GM18867 (cell line): ENCODE results near the gene LARGE1.

Source experiments
- ATAC-seq: cut with Tn5 transposase; IDR thresholded peaks from one replicate; pipeline ENCODE4 v1.9.1; 2021; ENCODE audit warnings: mild to moderate bottlenecking, moderate library complexity; ENCODE audit not compliant: unreplicated experiment

Gene LARGE1

DNA sequence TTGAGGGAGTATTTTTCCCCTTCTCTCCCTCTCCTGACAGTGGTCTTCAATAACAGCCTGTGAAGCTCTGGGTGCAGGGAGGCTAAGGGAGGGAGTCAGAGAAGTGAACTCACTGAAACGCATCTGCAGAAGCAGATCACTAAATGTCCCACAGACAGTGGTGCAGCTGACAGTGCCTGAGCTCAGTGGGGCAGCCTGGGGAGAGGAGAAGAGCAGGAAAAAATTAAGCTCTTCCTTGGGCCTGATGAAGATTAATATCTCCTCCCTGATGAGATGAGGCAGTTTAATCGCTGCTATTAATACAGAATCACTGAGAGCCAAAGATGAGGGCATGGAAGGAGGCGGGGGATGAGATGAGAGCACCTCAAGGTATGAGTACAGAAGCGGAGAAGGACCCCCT, 180.8 kb downstream of the LARGE1 start:
- no peak for ATAC-seq

DNA sequence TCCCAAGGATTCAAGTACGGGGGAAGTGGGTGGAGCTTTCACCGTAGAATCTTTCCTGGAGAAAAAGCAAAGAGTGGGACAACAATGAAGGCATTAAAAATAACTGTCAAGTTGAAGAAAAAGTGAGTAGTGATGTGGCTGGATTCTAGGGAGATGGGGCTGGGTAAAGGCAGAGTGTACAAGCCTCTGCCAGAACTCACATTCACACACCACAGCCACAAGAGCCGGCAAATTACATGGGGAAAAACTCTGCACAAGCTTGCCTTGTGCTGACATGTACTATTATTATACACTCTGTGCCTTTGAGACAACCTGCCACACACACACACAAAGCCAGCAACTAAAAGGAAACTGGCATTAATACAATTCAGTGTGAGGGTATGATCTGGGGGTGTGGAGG, 182.6 kb downstream of the LARGE1 start:
- ATAC-seq, result no peak

DNA sequence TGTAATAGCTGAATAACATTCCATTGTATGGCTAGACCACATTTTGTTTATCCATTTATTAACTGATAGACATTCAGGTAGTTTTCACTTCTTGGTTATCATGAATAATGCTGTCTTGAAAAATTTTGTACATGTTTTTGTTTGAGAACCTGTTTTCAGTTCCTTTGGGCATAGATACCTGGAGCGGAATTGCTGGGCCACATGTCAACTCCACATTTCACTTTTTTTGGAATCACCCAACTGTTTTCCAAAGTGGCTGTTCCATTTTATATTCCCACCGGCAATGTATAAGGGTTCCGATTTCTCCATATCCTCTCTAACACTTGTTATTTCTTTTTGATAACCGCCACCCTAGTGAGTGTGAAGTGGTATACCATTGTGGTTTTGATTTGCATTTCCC, 184.3 kb downstream of the LARGE1 start:
- ATAC-seq, result no peak

DNA sequence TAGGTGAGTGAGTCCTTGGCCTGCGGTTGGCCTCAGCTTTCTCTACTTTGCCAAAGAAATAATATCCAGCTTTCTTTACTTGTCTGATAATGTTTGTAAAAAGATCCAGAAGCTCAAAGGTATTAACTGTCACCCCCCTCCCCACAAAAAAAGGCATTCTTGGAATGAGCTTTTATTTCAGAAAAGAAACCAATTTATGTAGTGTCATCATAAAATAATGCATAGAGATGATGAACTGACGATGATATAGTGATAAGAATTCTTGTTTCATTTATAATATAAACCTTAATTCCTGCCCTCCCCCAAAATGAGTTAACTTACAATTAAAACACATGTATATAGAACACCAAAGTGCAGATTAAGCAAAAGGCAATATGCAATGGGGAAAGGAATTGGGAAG, 191.4 kb downstream of the LARGE1 start:
- ATAC-seq, result no peak

DNA sequence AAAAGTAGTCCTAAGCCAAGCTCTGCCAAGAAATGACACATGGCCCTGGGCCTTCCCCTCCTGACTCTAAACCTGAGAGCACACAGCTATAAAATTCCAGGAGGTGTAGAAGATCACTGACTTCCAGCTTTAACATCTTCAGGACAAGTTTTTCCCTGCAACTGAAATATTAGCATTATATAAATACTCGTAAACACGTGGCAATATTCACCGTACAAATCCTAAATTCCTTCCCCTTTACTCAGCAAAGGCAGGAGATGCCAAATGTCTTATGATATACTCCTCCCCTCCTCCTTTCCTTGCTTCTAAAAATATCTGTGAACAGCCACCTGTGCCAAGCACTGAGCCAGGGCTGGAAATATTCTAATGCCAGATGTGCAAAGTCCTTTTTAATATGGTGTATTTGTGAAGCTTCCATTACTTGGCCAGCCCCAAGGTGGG, 194.0 kb downstream of the LARGE1 start:
- ATAC-seq, result no peak

DNA sequence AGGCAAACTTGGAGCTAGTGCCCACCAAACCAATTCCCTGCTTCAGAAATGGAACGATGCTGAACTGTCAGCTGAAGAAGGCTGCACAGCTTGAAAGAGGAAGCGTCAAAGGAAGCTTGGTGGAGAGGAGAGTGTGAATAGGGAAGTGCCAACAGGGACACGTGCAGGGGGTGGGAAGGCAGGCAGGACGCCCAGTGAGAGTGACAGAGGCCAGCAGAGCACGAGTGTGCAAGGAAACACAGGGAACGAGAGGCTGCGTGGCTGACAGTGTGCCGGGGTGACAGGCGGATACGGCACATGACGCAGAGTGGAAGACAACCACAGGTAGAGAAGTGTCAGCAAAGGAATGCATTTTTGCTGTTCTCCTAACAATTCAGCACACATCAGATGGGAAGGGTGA, 196.4 kb downstream of the LARGE1 start:
- no peak for ATAC-seq

DNA sequence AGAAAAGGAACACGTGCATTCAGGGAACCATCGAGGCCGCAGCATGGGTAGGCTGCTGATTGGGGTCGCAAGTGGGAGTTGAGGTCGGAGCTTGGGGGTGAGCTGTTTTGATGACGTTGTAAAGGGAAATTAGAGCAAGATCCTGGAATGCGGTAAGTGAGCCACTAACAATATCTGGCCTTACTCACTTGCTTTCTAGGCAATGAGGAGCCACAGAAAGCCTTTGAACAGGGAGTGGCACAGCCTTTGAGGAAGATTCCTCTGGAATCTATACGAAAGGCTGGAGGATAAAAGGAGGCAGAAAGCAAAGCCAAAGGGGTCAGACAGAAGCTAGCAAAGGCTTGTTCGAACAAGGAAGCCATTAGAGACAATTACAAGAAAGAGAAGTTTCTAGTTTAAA, 197.5 kb downstream of the LARGE1 start:
- ATAC-seq, result no peak

DNA sequence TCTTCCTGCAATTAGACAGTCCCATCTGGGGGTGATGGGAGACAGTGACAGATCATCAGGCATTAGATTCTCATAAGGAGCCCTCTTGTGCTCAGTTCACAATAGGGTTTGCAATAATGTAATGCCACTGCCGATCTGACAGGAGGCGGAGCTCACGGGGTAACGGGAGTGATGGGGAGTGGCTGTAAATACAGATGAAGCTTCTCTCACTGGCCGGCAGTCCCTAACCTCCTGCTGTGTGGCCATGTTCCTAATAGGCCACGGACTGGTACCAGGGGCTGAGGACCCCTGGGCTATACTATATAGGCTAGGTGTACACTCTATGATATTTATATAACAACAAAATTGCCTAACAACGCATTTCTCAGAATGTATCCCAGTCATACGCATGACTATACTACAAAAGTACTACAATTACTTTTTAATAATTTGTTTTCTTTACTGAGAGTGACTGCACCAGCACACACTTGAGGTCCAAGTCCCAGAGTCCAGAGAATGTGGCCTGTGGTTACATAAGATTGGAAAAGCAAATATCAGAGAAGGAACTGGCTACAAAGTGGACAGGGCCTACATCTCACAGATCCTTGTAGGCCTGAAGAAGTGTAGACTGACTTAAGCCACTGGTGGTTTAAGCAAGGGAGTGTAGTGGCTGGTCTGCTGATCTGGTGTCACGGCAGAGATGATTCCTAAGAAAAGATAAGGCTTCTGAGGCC, 200.0 kb downstream of the LARGE1 start:
- ATAC-seq, result no peak

DNA sequence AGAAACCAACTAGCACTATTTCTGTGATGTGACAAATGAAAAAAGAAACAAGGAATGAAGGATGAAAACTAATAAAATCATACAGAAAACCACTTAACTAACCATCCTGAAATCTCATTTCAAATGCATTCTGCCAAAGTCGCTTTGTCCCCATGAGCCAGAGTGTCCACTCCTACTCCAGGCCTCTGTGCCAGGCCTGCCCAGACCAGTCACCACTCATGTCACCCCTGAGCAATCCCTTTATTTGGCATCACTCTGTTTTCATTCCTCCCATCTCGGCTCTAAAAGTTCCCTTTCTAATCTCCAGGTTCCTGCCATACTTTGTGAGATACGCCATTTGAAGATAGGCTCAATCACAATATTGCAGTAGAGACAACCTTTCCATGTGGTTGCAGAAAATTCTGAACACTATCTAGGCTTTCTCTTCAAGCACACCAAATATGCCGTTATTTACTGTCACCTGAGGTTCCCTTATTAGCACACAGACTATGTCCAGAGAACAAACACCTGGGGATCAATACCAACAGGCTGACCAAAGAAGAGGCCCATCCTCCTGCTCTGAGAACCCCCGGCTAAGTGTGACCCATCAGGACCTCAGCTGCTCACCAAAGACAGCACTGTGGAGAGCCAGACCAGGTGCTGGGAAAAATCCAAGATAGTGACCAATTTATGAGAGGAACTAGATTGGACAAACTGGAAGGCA, 202.4 kb downstream of the LARGE1 start:
- ATAC-seq, result no peak

DNA sequence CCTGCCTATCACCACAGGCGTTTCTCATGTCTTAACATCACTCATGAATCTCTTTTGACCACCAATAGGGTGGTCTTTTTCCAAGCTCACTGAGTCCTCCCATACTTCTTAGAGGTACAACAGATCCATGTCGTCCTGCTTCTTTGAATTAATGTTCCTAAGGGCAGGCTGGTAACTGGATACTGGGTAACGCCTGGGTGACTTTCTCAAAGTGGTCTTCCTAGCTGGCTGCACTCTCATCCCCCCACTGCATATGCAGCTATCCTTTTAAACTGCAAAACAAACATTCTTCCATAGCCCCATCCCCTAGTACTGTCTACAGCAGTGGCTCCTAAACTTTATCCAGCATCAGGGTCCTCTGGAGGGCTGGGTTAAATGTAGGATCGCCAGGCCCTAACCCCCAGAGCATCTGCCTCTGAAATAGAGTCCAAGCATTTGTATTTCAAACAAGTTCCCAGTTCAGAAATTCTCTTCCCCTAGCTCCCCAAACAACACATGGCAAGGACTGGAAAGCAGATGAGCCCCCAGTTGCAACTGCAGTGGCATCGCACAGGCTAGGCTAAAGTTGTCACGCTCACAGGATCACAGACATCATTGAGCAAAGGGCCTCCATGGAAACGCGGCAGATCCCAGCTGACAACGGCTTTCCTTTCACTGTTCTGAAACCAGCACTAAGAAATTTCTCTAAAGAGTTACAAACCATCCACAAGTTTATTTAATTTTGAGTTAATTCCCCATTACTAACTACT, 204.9 kb downstream of the LARGE1 start:
- ATAC-seq, result no peak

DNA sequence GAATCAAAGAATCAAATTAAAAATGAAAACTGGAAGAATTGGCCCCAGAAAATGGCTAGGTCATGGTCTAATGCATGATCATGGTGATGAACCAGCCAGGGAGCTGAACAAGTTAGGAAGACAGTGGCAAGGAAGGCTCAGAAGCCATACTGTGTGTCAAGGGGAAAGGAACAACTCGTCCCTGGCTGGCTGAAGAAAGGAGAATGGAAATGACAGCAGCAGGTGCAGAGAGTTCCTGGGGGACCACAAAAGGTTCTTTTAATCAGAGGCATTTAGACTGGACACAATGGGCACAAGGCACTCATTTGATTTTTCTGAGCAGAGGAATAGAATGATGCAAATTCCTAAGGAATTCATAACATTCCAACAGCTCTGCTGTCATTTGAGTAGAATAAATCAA, 209.9 kb downstream of the LARGE1 start:
- ATAC-seq, result no peak

DNA sequence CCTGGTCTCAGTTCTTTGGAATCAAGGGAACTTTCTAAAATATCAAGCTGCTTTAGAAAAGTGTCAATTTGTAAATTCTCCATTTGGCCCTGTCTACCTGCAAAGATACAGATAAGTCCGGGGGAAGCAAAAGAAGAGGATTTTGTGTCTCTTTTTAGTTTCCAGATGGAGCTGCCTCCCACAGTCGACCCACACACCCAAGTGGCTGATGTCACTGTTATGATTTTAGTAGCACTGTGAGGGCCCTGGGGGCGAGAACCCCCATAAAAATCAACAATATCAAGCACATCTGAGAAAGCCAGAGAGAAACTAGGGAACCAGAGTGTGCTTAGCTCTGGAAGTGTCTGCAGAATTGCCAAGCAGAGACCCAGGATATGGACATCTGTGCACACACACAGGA, 212.7 kb downstream of the LARGE1 start:
- ATAC-seq, result no peak

DNA sequence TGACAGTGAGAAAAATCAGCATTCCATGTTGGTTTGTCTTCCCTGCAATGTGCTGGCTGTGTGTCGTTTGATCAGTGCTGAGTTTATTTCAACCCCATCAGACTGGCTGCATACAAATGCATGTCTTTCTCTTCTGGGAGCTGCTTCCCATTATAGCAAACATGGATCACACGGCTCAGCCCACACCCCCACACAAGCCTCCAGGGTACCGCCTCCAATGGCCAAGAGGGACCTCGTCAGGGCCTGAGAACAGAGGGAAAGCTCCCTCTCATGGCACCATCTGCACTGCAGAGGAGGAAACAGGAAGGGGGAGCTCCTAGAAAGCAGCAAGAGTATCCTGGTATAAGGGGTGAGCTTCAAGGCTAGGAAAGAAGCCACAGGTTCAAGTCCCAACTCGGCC, 214.2 kb downstream of the LARGE1 start:
- no peak for ATAC-seq

DNA sequence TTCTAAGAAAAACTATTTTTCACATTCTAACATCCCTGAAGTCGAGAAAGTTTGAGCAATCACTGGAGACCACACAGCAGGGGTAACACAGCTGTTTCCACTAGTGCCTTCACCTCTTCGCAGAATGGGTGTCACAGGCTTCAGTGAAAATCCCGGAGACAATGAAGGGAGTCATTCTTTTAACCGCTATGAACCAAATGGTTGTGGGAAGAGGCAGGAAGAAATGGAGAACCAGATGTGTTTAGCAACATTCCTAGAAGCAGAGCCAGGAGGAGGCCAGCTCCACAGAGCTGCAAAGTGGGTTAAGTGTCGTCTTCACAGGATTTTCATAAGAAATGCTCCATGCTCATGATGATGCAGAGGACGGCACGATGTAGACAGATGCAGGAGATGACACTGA, 221.1 kb downstream of the LARGE1 start:
- ATAC-seq, result no peak

DNA sequence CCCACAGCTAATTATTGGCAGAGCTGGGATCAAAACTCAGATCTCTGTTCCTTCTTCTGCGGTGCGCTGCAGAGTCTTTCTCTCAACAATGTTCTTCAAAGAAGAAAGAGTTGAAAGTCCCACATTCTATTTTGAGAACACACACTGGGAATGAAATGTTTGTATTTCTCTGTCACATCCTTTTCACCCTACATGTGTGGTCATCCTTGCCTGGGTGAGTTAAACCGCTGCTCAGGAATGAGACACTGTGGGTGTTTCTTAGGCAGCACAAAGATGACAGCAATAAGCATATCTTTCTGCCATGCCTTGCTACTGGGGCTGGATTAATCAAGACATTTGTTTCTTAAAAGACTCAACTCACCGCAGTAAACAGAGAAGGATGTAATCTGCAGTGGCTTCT, 222.6 kb downstream of the LARGE1 start:
- no peak for ATAC-seq

DNA sequence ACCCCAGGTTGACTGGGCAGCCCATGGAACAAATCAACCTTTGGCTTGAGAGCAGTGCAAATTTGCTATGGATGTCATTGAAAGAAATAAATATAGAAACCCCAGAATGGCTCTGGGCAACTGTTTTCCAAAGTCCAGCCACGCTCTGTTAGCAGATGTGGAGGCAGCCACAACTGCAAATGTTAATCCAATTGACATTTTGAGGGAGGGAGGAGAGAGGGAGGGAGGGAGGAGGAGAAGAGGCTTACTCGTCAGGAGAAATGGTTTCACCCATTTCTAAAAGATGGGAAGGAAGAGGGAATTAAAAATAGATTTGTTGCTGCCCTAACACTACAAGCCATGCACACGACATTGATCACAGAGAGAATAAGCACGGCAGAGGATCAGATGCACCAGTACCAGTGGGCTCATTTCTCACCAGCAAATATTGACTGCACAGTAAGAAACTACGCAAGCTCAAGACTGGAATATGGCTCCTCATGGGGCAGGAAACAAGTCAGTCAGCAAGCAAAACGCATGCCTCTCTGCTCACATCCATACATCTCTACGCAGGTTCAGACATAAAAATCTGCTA, 229.1 kb downstream of the LARGE1 start:
- ATAC-seq, result no peak

DNA sequence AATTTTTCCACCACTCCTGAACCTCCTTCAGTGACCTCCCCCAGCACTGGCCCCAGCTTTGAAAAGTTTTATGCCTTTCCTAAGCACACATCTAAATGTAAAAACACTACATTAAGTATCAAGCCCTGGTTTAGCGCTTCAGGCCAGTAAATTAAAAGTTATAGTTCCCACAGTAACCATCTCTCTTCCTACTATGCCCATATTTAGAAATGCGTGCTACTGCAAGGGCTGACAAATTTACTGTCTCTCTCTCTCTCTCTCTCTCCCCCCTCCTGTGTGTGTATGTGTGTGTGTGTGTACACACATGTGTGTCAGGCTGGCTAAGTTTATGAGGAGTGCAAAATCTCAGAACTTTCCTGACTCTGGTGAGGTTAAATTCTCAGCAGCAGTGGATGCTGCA, 231.4 kb downstream of the LARGE1 start:
- ATAC-seq, result no peak

DNA sequence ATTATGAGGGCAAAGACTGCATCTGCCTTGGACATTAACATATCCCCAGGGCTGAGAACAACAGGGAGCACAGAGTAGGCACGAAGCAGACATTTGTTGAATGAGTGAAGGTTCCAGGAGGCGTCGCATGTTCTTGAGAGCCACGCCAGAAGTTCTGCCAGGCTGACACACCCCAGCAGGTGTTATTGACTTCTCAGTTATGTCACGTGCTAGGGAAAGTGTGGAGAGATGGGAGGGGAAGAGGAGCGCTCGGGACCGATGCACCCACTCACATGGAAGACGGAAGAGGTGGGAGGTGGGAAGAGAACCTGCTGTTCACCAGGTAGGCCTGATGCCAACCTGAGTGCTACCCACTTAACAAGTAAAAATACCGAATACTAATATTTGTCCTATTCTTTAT, 232.8 kb downstream of the LARGE1 start:
- no peak for ATAC-seq

DNA sequence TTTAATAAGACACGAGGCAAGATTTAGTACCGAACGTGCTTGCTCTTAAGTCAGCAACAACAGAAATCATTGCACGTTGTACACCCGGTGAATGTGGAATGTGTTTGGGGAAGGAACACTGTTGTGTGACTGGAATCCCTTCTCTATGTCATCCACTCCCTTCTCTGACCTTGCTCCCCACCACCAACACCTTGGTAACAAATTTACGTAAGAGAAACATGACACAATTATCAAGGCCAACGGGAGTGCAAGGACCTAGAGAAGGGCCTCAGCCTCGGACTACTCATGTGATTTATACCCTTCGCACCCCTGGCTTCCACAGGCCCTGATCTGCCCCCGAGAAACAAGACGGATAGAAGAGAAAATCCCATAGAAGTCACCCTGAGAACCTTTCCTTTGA, 236.2 kb downstream of the LARGE1 start:
- ATAC-seq, result no peak

DNA sequence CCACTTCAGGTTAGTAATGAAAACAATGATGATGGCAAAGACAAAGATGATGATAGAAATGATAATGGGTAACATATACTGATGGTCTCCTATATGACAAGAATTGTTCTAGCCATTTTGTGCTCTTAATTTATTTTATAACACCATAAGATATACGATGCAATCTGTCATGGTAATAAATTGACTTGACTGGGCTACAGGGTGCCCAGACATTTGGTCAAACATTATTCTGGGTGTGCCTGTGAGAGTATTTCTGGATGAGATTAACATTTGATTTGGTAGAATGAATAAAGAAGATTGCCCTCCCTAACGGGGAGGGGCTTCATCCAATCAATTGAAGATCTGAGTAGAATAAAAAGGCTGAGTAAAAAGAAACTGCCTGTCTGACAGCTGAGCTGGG, 237.3 kb downstream of the LARGE1 start:
- no peak for ATAC-seq

DNA sequence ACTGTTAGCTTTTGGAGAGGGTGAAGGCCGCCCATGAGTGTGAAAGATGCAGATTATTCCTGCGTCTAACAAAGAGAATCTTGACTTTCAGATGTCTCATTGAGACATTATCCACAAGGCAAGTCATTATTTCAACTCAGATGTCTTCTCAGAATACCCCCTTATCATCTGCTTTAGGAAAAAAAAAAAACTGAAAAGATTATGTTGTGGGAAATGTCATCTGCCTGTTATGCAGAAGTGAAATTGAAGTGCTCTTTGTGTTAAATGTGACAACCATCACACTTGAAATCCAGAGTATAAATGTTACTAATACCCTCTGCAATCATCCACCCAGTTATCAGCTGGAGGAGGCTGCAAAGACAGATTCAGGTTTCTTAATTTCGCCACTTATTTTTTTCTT, 239.6 kb downstream of the LARGE1 start:
- no peak for ATAC-seq

DNA sequence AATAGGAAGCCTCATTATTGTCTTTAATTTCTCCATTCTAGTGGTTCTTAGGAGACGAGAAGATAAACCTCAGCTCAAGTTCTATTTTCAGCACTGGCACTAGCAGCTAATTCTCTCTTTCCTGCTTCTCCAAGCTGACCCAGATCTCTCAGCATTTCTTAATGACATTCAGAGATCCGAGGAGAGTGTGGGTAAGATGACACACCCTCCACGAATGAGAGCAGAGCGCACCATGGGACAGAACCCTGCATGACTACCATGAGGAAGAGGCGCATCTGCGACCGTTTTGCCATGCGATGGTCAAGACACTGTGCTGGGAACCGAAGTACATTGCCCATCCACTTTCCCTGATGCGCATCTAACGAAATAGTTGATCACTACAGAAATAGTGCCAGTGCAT, 241.8 kb downstream of the LARGE1 start:
- ATAC-seq, result no peak
